NCI-H2227 (cell line): ENCODE data around the gene RNASE12.
"Not testable (repeated sequence)": the region's sequence is repeated elsewhere in the genome, so short reads cannot be mapped to it uniquely, and the experiment has no call there.

Experiments
- DNase-seq: peaks from one replicate; lab custom pipeline; 2025; ENCODE audit not compliant: unreplicated experiment; lab: John Stamatoyannopoulos, UW

The RNASE12 gene

DNA sequence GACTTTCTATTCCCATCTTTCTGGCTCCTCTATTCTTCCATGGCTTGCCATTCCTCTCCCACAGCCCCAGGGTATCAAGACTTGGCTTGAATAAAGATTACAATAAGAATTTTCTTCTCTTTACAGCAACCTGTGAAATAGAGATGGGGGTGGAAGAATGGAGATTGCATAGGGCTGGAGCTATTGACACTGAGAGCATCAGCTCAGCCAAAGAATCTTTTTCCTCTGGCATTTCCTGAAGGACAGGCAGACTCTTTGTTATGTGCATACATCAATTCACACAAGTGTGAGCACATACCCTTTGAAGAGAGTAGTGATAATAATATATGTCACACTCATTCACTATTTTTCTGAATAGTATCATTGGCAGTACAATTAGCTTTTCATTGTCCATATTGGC lies 8.0 kb downstream of the RNASE12 start:
- DNase-seq = no peak

- DNase-seq = no peak
These were observed 10.9 kb downstream of the RNASE12 start for GRCh38 chr14:20580242-20580641.

- DNase-seq = no peak
These were observed 12.2 kb downstream of the RNASE12 start for GRCh38 chr14:20578784-20579502.

DNA sequence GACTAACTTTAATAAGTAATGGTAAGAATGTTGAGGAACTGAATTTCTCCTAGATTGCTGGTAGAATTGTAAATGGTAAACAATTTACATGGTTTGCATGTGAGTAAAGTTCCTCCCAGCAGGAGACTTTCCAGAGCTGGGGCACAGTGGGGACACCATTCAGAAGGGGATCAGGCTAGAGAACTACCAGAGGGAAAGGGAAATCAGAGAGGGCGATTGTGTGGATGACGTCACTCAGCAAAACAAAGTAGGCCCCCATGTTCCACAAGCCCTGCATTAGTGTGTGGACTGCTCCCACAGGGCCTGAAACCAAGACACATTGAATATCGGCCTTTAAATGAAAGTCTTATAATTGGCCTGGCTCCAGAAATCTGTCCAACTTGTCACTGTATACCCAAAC lies 12.9 kb downstream of the RNASE12 start:
- no peak for DNase-seq

DNA sequence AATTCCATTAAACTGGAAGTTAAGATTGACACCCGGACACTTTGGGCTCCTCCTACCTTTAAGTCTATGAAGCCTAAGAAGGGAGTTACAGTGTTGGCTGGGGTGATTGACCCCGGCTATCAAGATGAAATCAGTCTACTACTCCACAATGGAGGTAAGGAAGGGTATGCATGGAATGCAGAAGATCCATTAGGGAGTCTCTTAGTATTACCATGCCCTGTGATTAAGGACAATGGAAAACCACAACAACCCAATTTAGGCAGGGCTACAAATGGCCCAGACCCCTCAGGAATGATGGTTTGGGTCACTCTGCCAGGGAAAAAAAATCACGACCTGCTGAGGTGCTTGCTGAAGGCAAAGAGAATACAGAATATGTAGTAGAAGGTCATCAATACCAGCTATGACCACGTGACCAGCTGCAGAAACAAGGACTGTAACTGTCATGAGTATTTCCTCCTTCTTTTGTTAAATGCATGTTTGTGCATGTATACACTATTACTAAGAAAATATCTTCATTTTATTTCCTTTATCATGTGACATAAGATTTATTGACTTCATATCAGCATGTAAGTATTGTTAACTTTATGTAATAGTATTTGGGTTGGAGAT lies 18.7 kb downstream of the RNASE12 start:
- not testable (repeated sequence) for DNase-seq

- DNase-seq = not testable (repeated sequence)
These were observed 20.5 kb downstream of the RNASE12 start for GRCh38 chr14:20570720-20571119.

DNA sequence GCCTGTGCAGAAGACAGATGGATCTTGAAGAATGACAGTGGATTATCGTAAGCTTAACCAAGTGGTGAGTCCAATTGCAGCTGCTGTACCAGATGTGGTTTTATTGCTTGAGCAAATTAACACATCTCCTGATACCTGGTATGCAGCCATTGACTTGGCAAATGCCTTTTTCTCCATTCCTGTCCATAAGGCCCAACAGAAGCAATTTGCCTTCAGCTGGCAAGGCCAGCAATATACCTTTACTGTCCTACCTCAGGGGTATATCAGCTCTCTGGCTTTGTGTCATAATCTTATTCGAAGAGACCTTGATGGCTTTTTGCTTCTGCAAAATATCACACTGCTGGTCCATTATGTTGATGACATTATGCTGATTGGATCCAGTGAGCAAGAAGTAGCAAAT lies 21.3 kb downstream of the RNASE12 start:
- DNase-seq = not testable (repeated sequence)

DNA sequence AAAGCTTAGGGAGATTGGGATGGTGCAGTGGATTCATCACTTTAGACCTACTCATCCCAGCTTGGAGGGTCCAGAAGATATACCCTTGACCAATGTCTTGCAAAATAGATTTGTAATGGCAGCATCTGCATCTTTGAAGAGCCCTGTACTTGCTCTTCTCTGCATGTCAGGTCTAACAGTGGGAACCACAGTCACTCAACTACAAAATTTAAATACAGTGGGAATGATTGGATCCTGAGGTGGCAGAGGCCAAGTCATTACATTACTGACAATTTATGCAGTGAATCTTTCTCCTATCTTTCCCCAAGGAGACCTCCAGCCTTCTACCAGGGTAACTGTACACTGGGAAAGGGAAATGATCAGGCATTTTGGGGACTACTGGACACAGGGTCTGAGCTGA lies 22.1 kb downstream of the RNASE12 start:
- DNase-seq = no peak

GRCh38 chr14:20568393-20568792 lies 22.8 kb downstream of the RNASE12 start:
- DNase-seq = no peak

DNA sequence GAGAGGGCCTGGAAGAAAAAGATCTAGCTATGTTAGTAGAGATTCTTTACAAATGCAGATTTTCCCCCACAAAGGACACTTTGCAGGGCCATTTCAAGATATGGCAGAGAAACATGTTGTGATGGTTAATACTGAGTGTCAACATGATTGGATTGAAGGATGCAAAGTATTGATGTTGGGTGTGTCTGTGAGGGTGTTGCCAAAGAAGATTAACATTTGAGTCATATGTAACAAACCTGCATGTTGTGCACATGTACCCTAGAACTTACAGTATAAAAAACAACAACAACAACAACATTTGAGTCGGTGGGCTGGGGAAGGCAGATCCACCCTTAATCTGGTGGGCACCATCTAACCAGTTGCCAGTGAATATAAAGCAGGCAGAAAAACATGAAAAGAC lies 24.0 kb downstream of the RNASE12 start:
- DNase-seq = not testable (repeated sequence)

DNA sequence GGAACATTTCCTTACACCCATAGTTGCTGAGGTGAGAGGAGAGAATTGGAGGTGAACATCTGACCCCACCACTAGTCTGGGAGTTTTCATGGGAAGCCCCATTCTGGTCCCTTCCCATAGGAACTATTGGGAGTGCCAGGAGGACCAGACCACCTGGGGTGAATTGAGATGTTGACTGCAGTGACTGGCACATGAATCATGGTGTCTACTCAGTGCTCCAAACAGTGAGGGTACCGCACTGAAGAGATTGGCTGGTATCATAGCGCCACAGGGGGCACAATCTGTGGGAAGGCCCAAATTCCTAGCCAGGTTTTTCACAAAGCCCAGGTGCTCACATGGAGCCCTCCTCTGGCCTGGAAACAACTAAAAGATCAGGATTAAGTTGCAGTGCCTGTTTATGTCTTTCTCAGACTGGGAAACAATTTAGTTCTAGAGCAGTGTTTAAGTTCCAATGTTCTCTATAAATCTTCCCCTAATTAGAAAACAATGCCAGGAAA lies 26.6 kb downstream of the RNASE12 start:
- DNase-seq = no peak

- DNase-seq = no peak
These were observed 27.2 kb downstream of the RNASE12 start for GRCh38 chr14:20563971-20564370.

GRCh38 chr14:20560961-20561360 lies 30.2 kb downstream of the RNASE12 start, which contains the start of gene RNASE9:
Gene RNASE9 (minus strand): TSS chr14:20561047.
- DNase-seq = no peak

DNA sequence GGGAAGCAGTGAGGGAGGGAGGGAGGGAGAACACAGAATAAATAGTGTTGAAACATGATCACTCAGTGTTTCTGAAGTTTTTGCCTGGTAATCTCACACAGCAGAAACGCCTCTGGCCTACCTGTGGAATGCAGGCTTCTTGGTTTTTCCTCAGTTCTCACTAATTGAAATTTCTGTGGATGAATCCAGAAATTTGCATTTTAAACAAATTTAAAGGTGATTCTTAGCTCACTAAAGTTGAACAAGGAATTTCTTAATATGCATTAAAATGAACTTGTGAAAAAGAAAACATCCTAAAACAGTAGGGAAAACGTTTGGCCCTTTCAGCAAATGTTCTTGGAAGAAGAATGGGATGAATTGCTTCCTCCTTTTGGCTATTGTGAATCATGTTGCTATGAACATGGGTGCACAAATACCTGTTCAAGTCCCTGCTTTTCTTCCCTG lies 31.7 kb downstream of the RNASE12 start:
- no peak for DNase-seq

GRCh38 chr14:20557212-20557542 lies 34.0 kb downstream of the RNASE12 start:
- no peak for DNase-seq

- DNase-seq = no peak
These were observed 34.5 kb downstream of the RNASE12 start for GRCh38 chr14:20556500-20557211.

- no peak for DNase-seq
These were observed 35.3 kb downstream of the RNASE12 start for GRCh38 chr14:20555845-20556244.

DNA sequence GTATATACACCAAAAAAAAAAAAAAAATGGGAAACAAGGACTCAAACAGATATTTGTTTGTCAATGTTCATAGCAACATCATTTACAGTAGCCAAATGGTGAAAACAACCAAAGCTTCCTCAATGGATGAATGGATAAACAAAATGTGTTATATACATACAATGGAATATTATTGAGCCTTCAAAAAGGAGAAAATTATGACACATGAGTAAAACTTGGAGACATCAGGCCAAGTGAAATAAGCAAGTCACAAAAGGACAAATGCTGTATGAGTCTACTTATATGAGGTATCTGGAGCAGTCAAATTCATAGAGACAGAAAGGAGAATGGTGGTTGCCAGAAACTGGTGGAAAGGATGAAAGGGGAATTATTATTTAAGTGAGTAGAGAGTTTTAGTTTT lies 38.2 kb downstream of the RNASE12 start:
- no peak for DNase-seq

DNA sequence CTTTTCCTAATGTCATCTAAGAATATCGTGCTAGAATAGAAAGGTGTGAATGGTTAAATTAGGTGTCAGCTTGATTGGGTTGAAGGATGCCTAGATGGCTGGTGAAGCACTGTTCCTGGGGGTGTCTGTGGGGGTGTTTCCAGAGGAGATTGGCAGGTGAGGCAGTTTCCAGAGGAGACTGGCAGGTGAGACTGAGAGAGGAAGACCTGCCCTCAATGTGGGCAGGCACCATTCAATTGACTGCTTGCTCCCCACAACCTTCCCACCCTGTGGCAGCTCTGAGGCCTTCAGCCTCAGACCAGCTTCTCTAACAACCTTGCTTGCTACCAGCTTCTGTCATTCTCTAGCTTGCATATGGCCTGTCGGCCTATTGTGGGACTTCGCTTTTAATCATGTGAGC lies 39.6 kb downstream of the RNASE12 start:
- no peak for DNase-seq

DNA sequence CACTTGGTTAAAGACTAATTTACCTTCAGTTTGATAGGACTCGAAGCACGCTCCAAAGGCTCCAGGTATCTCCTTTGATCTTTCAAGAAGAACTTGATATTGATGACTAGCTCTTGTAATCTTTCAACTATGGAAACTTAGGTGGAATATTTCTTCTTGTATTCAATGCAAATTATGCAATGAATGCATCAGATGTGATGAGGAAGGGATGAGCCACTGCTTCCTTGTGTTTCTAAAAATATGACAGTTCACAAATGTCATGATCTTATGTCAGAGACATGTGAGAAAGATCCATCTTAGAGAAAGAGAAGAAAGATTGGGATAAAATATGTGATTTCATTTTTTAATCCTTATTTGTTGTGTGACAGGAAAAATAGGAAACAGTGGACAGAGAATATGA lies 40.2 kb downstream of the RNASE12 start:
- DNase-seq = no peak

- no peak for DNase-seq
These were observed 42.6 kb downstream of the RNASE12 start for GRCh38 chr14:20548414-20549158.
